ENCODE measurements around the gene SEZ6.

The SEZ6 gene, protein sequence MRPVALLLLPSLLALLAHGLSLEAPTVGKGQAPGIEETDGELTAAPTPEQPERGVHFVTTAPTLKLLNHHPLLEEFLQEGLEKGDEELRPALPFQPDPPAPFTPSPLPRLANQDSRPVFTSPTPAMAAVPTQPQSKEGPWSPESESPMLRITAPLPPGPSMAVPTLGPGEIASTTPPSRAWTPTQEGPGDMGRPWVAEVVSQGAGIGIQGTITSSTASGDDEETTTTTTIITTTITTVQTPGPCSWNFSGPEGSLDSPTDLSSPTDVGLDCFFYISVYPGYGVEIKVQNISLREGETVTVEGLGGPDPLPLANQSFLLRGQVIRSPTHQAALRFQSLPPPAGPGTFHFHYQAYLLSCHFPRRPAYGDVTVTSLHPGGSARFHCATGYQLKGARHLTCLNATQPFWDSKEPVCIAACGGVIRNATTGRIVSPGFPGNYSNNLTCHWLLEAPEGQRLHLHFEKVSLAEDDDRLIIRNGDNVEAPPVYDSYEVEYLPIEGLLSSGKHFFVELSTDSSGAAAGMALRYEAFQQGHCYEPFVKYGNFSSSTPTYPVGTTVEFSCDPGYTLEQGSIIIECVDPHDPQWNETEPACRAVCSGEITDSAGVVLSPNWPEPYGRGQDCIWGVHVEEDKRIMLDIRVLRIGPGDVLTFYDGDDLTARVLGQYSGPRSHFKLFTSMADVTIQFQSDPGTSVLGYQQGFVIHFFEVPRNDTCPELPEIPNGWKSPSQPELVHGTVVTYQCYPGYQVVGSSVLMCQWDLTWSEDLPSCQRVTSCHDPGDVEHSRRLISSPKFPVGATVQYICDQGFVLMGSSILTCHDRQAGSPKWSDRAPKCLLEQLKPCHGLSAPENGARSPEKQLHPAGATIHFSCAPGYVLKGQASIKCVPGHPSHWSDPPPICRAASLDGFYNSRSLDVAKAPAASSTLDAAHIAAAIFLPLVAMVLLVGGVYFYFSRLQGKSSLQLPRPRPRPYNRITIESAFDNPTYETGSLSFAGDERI

DNA sequence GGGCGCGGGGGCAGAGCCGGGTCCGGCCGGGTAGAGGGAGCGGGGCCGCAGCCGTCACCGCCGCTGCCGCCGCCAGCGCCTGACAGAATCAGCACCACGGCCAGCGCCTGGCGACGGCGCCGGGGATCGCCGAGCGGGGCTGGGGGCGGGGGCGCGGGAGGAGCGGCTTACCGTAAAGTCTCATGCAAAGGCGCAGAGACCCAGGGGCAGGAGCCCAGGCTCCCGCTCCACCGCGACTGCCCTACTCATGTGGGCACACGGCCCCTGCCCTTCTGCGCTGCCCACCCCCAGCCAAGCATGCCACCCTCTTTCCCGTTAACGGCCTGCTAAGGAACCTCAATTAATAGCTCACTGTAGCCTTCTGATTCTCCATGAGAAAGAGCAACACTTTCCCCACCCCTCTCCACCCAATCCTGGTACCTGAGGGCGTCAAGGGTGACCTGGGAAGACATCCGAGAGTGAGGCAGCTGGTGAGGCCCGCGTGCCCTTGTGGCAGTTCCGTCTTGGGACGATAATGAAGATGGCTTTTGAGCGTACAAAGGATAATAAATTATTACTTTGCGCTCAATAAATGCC is at the start of gene SEZ6:
Gene SEZ6 (minus strand): TSS at position 98 of the 576 bp plus-strand sequence. CDS start 164 bp downstream, outside the sequence.
- no peaks in the 10 kb centered on the region for H3K36me3 ChIP-seq (ENCODE audit: control insufficient read depth in 5 of 5, insufficient read depth in 5 of 5, low read length in 5 of 5)
- H3K27me3 ChIP-seq (ENCODE audit: control insufficient read depth in 5 of 5, insufficient read depth in 4 of 5, low read length in 5 of 5): peaks cover 30 to 64% (median 55%) of the 10 kb centered on the region in 5 donors
- H3K9me3 ChIP-seq (ENCODE audit: control insufficient read depth in 5 of 5, low read length in 5 of 5): no peaks in the 10 kb centered on the region
- H3K27ac ChIP-seq (ENCODE audit: low read depth, low read length): no peak within 1 kb of the TSS
- no peak within 1 kb of the TSS for H3K9ac ChIP-seq (ENCODE audit: low read length in 5 of 5)
- H3K4me3 ChIP-seq (ENCODE audit: low read depth in 1 of 5, low read length in 5 of 5): no peak within 1 kb of the TSS
- H3K4me1 ChIP-seq (ENCODE audit: control insufficient read depth in 5 of 5, insufficient read depth in 5 of 5, low read length in 5 of 5): peaks cover 0 to 7% (median 3%) of the 10 kb centered on the region in 5 donors

DNA sequence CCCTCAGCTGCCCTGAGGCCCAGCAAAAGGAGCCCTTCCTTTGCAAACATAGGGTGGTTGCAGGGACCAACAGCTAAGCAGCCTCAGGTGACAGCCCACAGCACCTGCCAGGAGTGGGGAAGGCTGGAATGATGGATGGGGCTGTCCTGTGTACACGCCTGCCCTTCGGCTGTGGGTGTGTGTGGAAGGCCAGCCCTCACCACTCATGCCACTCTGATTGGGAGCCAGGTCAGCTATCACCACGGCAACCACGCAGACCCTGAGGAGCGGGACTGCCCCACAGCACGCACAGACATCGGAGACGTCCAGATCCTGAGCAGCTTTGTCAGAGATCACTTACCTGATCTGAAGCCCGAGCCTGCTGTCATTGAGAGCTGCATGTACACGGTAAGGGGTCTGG is 49.0 kb upstream of the SEZ6 start:
- H3K9ac ChIP-seq (ENCODE audit: low read length in 5 of 5): no peak overlapping the region
- H3K4me1 ChIP-seq (ENCODE audit: control insufficient read depth in 5 of 5, insufficient read depth in 5 of 5, low read length in 5 of 5): peaks cover 0 to 3% (median 0%) of the 10 kb centered on the region in 5 donors
- H3K9me3 ChIP-seq (ENCODE audit: control insufficient read depth in 5 of 5, low read length in 5 of 5): no peaks in the 10 kb centered on the region
- no peak overlapping the region for H3K27ac ChIP-seq (ENCODE audit: low read depth, low read length)
- H3K4me3 ChIP-seq (ENCODE audit: low read depth in 1 of 5, low read length in 5 of 5): no peak overlapping the region
- H3K36me3 ChIP-seq (ENCODE audit: control insufficient read depth in 5 of 5, insufficient read depth in 5 of 5, low read length in 5 of 5): no peaks in the 10 kb centered on the region
- peaks cover 0 to 14% (median 5%) of the 10 kb centered on the region in 5 donors for H3K27me3 ChIP-seq (ENCODE audit: control insufficient read depth in 5 of 5, insufficient read depth in 4 of 5, low read length in 5 of 5)

DNA sequence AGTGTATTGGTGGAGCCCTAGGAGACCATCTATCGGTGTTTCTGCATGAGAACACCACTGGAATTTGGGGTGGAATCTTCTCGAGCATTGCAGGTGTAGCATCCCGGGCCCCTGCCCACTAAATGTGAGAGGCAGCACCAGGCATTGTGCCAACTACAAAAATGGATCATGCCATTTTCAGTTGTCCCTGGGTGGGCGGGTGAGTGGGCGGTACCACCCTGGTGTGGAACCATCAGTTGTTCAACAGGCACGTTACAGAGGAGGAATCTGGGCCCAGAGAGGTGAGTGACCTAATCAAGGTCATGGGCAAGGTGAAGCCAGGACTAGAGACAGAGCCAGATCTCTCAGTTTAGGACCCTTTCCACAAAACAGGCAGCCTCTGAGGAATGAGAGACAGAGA is 45.9 kb upstream of the SEZ6 start:
- H3K9ac ChIP-seq (ENCODE audit: low read length in 5 of 5): no peak overlapping the region
- H3K4me3 ChIP-seq (ENCODE audit: low read depth in 1 of 5, low read length in 5 of 5): no peak overlapping the region
- no peak overlapping the region for H3K27ac ChIP-seq (ENCODE audit: low read depth, low read length)
- H3K36me3 ChIP-seq (ENCODE audit: control insufficient read depth in 5 of 5, insufficient read depth in 5 of 5, low read length in 5 of 5): no peaks in the 10 kb centered on the region
- H3K4me1 ChIP-seq (ENCODE audit: control insufficient read depth in 5 of 5, insufficient read depth in 5 of 5, low read length in 5 of 5): no peaks in the 10 kb centered on the region
- H3K27me3 ChIP-seq (ENCODE audit: control insufficient read depth in 5 of 5, insufficient read depth in 4 of 5, low read length in 5 of 5): peaks cover 0 to 19% (median 5%) of the 10 kb centered on the region in 5 donors
- no peaks in the 10 kb centered on the region for H3K9me3 ChIP-seq (ENCODE audit: control insufficient read depth in 5 of 5, low read length in 5 of 5)

DNA sequence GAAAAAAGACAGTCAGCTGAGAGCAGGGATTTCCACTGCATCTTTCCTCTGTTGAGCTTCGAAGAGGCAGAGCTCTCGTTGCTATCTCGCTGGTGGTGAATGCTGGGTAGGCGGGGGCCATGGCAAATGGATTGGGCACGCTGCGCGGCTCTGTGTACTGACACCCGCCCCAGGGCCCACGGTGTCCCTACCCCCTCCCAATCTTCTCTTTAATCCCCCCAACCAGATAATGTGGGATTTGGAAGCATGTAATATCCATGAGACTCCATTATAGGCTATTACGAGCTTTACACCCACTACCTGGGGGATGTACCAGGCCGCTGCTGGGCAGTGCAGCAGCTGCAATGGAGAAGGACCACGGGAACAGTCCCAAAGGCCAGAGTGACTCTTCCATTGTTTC is 45.4 kb upstream of the SEZ6 start:
- H3K4me3 ChIP-seq (ENCODE audit: low read depth in 1 of 5, low read length in 5 of 5): no peak overlapping the region
- peaks cover 0 to 21% (median 5%) of the 10 kb centered on the region in 5 donors for H3K27me3 ChIP-seq (ENCODE audit: control insufficient read depth in 5 of 5, insufficient read depth in 4 of 5, low read length in 5 of 5)
- H3K36me3 ChIP-seq (ENCODE audit: control insufficient read depth in 5 of 5, insufficient read depth in 5 of 5, low read length in 5 of 5): no peaks in the 10 kb centered on the region
- H3K27ac ChIP-seq (ENCODE audit: low read depth, low read length): no peak overlapping the region
- H3K9ac ChIP-seq (ENCODE audit: low read length in 5 of 5): no peak overlapping the region
- no peaks in the 10 kb centered on the region for H3K9me3 ChIP-seq (ENCODE audit: control insufficient read depth in 5 of 5, low read length in 5 of 5)
- H3K4me1 ChIP-seq (ENCODE audit: control insufficient read depth in 5 of 5, insufficient read depth in 5 of 5, low read length in 5 of 5): peaks cover 0 to 5% (median 4%) of the 10 kb centered on the region in 5 donors

DNA sequence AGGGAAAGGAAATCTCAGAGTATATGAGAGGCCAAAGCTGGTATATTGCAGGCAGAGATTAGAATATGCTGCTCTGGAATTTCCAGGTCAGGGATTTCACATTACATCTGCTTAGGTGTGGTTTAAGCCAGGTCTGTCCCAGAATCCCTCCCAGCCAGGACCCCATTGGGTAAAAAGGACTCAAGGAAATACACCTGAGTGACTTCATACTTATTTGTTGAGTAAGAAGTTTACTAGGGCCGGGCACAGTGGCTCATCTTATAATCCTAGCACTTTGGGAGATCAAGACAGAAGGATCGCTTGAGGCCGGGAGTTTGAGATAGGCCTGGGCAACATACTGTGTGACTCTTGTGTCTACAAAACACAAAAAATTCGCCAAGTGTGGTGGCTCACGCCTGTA is 44.3 kb upstream of the SEZ6 start:
- Histone ChIP-seq H3K9me3 (ENCODE audit: control insufficient read depth in 5 of 5, low read length in 5 of 5) (no peaks in the 10 kb centered on the region), H3K4me1 (ENCODE audit: control insufficient read depth in 5 of 5, insufficient read depth in 5 of 5, low read length in 5 of 5) (peaks cover 2 to 12% (median 7%) of the 10 kb centered on the region in 5 donors), H3K27me3 (ENCODE audit: control insufficient read depth in 5 of 5, insufficient read depth in 4 of 5, low read length in 5 of 5) (peaks cover 0 to 16% (median 5%) of the 10 kb centered on the region in 5 donors), H3K27ac (ENCODE audit: low read depth, low read length) (no peak overlapping the region), H3K36me3 (ENCODE audit: control insufficient read depth in 5 of 5, insufficient read depth in 5 of 5, low read length in 5 of 5) (no peaks in the 10 kb centered on the region), H3K4me3 (ENCODE audit: low read depth in 1 of 5, low read length in 5 of 5) (no peak overlapping the region), H3K9ac (ENCODE audit: low read length in 5 of 5) (no peak overlapping the region)

DNA sequence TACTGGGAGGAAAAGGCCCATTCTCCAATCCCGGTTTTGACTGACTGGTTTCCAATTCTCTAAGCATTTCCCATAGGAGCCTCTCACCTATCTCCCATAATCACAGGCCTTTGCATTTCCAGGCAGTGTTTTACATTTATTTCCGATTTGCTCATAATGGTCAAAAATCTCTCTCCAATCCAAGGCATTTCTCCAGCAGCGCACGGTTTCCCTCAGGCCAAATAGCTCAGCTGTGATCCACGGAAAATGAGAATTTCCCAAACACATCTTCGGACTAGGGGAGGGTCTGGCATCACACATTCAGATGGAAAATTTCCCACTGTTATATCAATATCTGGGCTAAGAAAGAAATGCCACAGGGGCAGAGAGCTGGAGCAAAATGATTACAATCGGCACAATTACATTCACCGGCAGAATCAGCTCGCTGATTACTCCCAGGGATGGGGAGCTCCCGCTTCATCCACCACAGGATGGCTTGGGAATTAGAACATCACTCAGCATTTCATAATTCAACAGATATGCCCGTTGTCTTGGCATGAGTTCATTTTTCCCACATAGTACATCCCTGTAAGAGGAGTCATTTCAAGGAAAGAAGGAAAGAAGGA is 43.8 kb upstream of the SEZ6 start:
- no peak overlapping the region for H3K4me3 ChIP-seq (ENCODE audit: low read depth in 1 of 5, low read length in 5 of 5)
- peaks cover 2 to 16% (median 7%) of the 10 kb centered on the region in 5 donors for H3K4me1 ChIP-seq (ENCODE audit: control insufficient read depth in 5 of 5, insufficient read depth in 5 of 5, low read length in 5 of 5)
- peaks cover 0 to 11% (median under 1%) of the 10 kb centered on the region in 5 donors for H3K27me3 ChIP-seq (ENCODE audit: control insufficient read depth in 5 of 5, insufficient read depth in 4 of 5, low read length in 5 of 5)
- no peaks in the 10 kb centered on the region for H3K36me3 ChIP-seq (ENCODE audit: control insufficient read depth in 5 of 5, insufficient read depth in 5 of 5, low read length in 5 of 5)
- no peaks in the 10 kb centered on the region for H3K9me3 ChIP-seq (ENCODE audit: control insufficient read depth in 5 of 5, low read length in 5 of 5)
- H3K9ac ChIP-seq (ENCODE audit: low read length in 5 of 5): no peak overlapping the region
- H3K27ac ChIP-seq (ENCODE audit: low read depth, low read length): no peak overlapping the region

DNA sequence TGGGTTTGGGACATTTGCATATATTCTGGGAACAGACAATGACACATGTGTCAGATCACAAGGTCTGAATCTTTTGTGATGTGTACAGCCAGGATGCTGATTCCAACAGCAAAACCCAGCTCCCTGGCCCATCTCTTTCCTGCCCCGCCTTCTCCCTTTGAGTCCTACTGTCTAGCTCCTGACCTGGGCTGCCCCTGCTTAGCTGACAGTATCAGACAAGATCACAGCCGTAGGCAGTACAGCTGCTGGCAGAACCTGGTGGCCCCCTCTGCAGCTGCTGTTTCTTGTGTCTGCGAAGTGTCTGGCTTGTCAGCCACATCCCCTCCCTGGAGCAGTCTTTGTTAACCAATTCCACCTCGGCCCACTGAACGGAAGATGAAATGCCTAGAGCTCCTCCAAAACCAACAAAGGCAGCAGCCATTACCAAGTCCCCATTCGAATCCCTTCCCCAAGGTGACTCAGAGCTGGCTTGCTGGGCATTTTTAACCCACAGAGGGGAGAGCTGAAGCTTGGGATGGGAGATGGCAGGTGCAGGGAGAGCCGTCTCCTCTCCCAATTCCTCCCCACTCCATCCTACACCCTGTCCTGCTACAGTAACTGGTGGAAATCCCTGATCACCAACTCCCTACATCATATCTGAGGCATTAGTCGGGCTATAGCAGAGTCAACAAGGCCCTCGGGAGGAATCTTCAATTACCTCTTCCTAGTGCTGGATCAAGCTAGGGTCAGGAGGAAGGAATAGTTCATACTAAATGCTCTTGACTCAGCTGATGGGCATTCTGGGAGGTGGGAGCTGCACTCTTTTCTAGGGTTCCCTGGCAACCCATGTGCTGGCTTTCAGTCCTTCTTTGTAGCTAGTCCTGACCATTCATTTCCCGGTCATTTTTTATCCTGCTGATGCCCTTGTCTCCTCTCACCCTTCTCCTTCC is 42.9 kb upstream of the SEZ6 start:
- no peaks in the 10 kb centered on the region for H3K9me3 ChIP-seq (ENCODE audit: control insufficient read depth in 5 of 5, low read length in 5 of 5)
- H3K9ac ChIP-seq (ENCODE audit: low read length in 5 of 5): no peak overlapping the region
- no peaks in the 10 kb centered on the region for H3K36me3 ChIP-seq (ENCODE audit: control insufficient read depth in 5 of 5, insufficient read depth in 5 of 5, low read length in 5 of 5)
- peaks cover 0 to 10% (median 0%) of the 10 kb centered on the region in 5 donors for H3K27me3 ChIP-seq (ENCODE audit: control insufficient read depth in 5 of 5, insufficient read depth in 4 of 5, low read length in 5 of 5)
- peaks cover 2 to 23% (median 9%) of the 10 kb centered on the region in 5 donors for H3K4me1 ChIP-seq (ENCODE audit: control insufficient read depth in 5 of 5, insufficient read depth in 5 of 5, low read length in 5 of 5)
- H3K4me3 ChIP-seq (ENCODE audit: low read depth in 1 of 5, low read length in 5 of 5): no peak overlapping the region
- H3K27ac ChIP-seq (ENCODE audit: low read depth, low read length): no peak overlapping the region

DNA sequence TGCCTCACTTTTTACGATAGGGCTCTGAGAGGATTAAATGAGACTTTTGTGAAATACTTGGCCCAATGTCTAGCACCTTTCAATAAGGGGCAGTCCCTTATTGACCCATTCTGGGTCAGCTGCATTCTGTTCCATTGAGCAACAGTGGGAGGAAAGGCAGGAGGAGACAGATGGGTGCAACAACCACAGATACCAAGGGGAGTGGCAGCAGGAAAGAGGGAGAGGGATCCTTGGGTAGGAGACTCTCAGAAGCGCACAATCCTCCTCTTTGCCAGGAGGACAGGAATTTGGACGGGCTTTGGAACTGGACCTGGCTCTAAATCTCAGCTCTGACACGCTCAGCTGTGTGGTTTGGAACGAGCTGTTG is 40.6 kb upstream of the SEZ6 start:
- H3K9me3 ChIP-seq (ENCODE audit: control insufficient read depth in 5 of 5, low read length in 5 of 5): no peaks in the 10 kb centered on the region
- H3K27me3 ChIP-seq (ENCODE audit: control insufficient read depth in 5 of 5, insufficient read depth in 4 of 5, low read length in 5 of 5): peaks cover 0 to 10% (median 0%) of the 10 kb centered on the region in 5 donors
- no peak overlapping the region for H3K27ac ChIP-seq (ENCODE audit: low read depth, low read length)
- H3K4me3 ChIP-seq (ENCODE audit: low read depth in 1 of 5, low read length in 5 of 5): no peak overlapping the region
- H3K9ac ChIP-seq (ENCODE audit: low read length in 5 of 5): no peak overlapping the region
- no peaks in the 10 kb centered on the region for H3K36me3 ChIP-seq (ENCODE audit: control insufficient read depth in 5 of 5, insufficient read depth in 5 of 5, low read length in 5 of 5)
- peaks cover 3 to 42% (median 22%) of the 10 kb centered on the region in 5 donors for H3K4me1 ChIP-seq (ENCODE audit: control insufficient read depth in 5 of 5, insufficient read depth in 5 of 5, low read length in 5 of 5)
